ENCODE data around the gene COL20A1. TPM values are rescaled to one million over a fixed set of nuclear protein-coding genes. Genes with fewer than 3 reads are reported as not detected.

Gene COL20A1
- total and polyA plus RNA-seq, 12 donors = 0.26 to 0.30 TPM; not detected in 10

- no peak overlapping the region for H3K4me3 ChIP-seq
- DNase-seq (no peak), ATAC-seq (no peak)
- no peak overlapping the region for H3K27ac ChIP-seq
- intact Hi-C loops (cut with DNase I) = no loop called here
- peaks cover 0 to 8% (median 0%) of the 10 kb centered on the region in 9 donors for H3K36me3 ChIP-seq
- H3K9me3 ChIP-seq = no peaks in the 10 kb centered on the region
- peaks cover 8 to 65% (median 52%) of the 10 kb centered on the region in 7 donors for H3K27me3 ChIP-seq
- TF ChIP-seq CTCF (IDR thresholded peaks at IDR 0.05) = no peak
- peaks cover 0 to 10% (median 0%) of the 10 kb centered on the region in 9 donors for H3K4me1 ChIP-seq
- 59 to 64% methylated on average over 17 to 20 of the region's 22 CpGs for WGBS, 2 donors
Observed at GRCh38 chr20:63293871-63294535, 1.0 kb downstream of the COL20A1 start.

- no peak for ATAC-seq
- Histone ChIP-seq H3K27me3 (peaks cover 8 to 70% (median 57%) of the 10 kb centered on the region in 7 donors), H3K27ac (no peak overlapping the region), H3K4me1 (peaks cover 0 to 10% (median 0%) of the 10 kb centered on the region in 9 donors), H3K4me3 (no peak overlapping the region), H3K36me3 (peaks cover 0 to 5% (median 0%) of the 10 kb centered on the region in 9 donors), H3K9me3 (no peaks in the 10 kb centered on the region)
- intact Hi-C loops (cut with DNase I) = no loop called here
- 81 to 83% methylated on average over 12 of the region's 12 CpGs for WGBS, 2 donors
- no peak for TF ChIP-seq CTCF (IDR thresholded peaks at IDR 0.05)
- DNase-seq = peak in 1 of 2 donors; percentile 9
Observed at GRCh38 chr20:63294536-63294900, 1.5 kb downstream of the COL20A1 start.

GRCh38 chr20:63295018-63295417 is 2.0 kb downstream of the COL20A1 start:
- 39 to 41% methylated on average over 17 to 19 of the region's 19 CpGs for WGBS, 2 donors

GRCh38 chr20:63295422-63295821 is 2.4 kb downstream of the COL20A1 start:
- 29 to 30% methylated on average over 17 of the region's 17 CpGs for WGBS, 2 donors
- H3K36me3 ChIP-seq = no peaks in the 10 kb centered on the region
- peaks cover 8 to 77% (median 62%) of the 10 kb centered on the region in 7 donors for H3K27me3 ChIP-seq
- ATAC-seq = no peak
- intact Hi-C loops (cut with DNase I) = no loop called here
- peaks cover 0 to 2% (median 0%) of the 10 kb centered on the region in 11 donors for H3K9me3 ChIP-seq
- peaks cover 0 to 10% (median 0%) of the 10 kb centered on the region in 9 donors for H3K4me1 ChIP-seq
- H3K4me3 ChIP-seq = no peak overlapping the region
- no peak overlapping the region for H3K27ac ChIP-seq
- peak in 1 of 2 donors; percentile 8 for DNase-seq
- TF ChIP-seq CTCF (IDR thresholded peaks at IDR 0.05) = no peak

More at GRCh38 chr20:63295018-63295417, 2.0 kb downstream of the COL20A1 start:
- H3K4me3 ChIP-seq = no peak overlapping the region
- DNase-seq = no peak
- ATAC-seq = no peak
- H3K9me3 ChIP-seq = no peaks in the 10 kb centered on the region
- peaks cover 0 to 10% (median 0%) of the 10 kb centered on the region in 9 donors for H3K4me1 ChIP-seq
- intact Hi-C loops (cut with DNase I) = no loop called here
- H3K27me3 ChIP-seq = peaks cover 8 to 75% (median 59%) of the 10 kb centered on the region in 7 donors
- H3K36me3 ChIP-seq = peaks cover 0 to under 1% (median 0%) of the 10 kb centered on the region in 9 donors
- H3K27ac ChIP-seq = no peak overlapping the region
- TF ChIP-seq CTCF (IDR thresholded peaks at IDR 0.05) = no peak

All from heart right ventricle (tissue), 16 donors.